Mesendoderm (in vitro differentiated cells): ENCODE measurements around the gene TKT. TPM values are rescaled to one million over a fixed set of nuclear protein-coding genes. Genes with fewer than 3 reads are reported as not detected.
A peak's percentile ranks its signal among the peaks of the same experiment; 100 is the strongest.
"Not testable (repeated sequence)": the region's sequence is repeated elsewhere in the genome, so short reads cannot be mapped to it uniquely, and the experiment has no call there.

Source experiments
- DNase-seq: peaks from one replicate; pipeline ENCODE4 v3.0.0; 2013
- H2AK5ac ChIP-seq: 2 replicates; pipeline ENCODE4 v1.6.1; 2013; ENCODE audit warnings: low read length, inconsistent platforms
- H2BK120ac ChIP-seq: 2 replicates; pipeline ENCODE4 v1.6.1; 2013; ENCODE audit warnings: low read depth, mild to moderate bottlenecking, low read length, moderate library complexity, mixed read lengths
- H2BK15ac ChIP-seq: replicated peaks from 2 replicates; pipeline ENCODE4 v1.6.1; 2013; ENCODE audit warnings: low read depth, mild to moderate bottlenecking, moderate library complexity
- H2BK5ac ChIP-seq: 2 replicates; pipeline ENCODE4 v1.6.1; 2013; ENCODE audit warnings: low read length, inconsistent platforms
- H3K18ac ChIP-seq: 2 replicates; pipeline ENCODE4 v1.6.1; 2013; ENCODE audit warnings: mild to moderate bottlenecking, low read length, mixed read lengths
- H3K23ac ChIP-seq: one replicate; pipeline ENCODE4 v1.6.1; 2013; ENCODE audit warnings: low read length
- H3K27ac ChIP-seq: 2 replicates; pipeline ENCODE4 v1.5.1; 2013; ENCODE audit warnings: low read depth, mild to moderate bottlenecking, inconsistent platforms, low read length, moderate library complexity
- H3K27me3 ChIP-seq: 2 replicates; pipeline ENCODE4 v1.6.1; 2013; ENCODE audit warnings: low read length, control low read depth, mild to moderate bottlenecking, inconsistent platforms; ENCODE audit not compliant: insufficient read depth, poor library complexity
- H3K36me3 ChIP-seq: 2 replicates; pipeline ENCODE4 v1.6.1; 2013; ENCODE audit warnings: low read length, inconsistent platforms; ENCODE audit not compliant: control insufficient read depth, insufficient read depth
- H3K4ac ChIP-seq: one replicate; pipeline ENCODE4 v1.6.1; 2013; ENCODE audit warnings: low read depth, mild to moderate bottlenecking, low read length, moderate library complexity
- H3K4me1 ChIP-seq: 2 replicates; pipeline ENCODE4 v1.6.1; 2013; ENCODE audit warnings: low read depth, low read length, inconsistent platforms; ENCODE audit not compliant: control insufficient read depth
- H3K4me2 ChIP-seq: 2 replicates; pipeline ENCODE4 v1.6.1; 2013; ENCODE audit warnings: low read length
- H3K4me3 ChIP-seq: 2 replicates; pipeline ENCODE4 v1.5.1; 2013; ENCODE audit warnings: mild to moderate bottlenecking, low read length
- H3K56ac ChIP-seq: one replicate; pipeline ENCODE4 v1.6.1; 2013; ENCODE audit warnings: low read length
- H3K79me1 ChIP-seq: 2 replicates; pipeline ENCODE4 v1.6.1; 2013; ENCODE audit warnings: low read length, inconsistent platforms
- H3K79me2 ChIP-seq: 2 replicates; pipeline ENCODE4 v1.6.1; 2013; ENCODE audit warnings: mild to moderate bottlenecking, low read length; ENCODE audit not compliant: control insufficient read depth, insufficient read depth
- H3K9ac ChIP-seq: 2 replicates; pipeline ENCODE4 v1.6.1; 2013; ENCODE audit warnings: low read length, inconsistent platforms
- H4K5ac ChIP-seq: one replicate; pipeline ENCODE4 v1.6.1; 2013; ENCODE audit warnings: low read length
- H4K8ac ChIP-seq: one replicate; pipeline ENCODE4 v1.6.1; 2013; ENCODE audit warnings: low read depth, mild to moderate bottlenecking, control low read depth, low read length, moderate library complexity
- whole genome bisulfite sequencing: extraction: QIAGEN DNeasy Blood & Tissue Kit; methylation state at CpG from one replicate; pipeline ENCODE4 v1.1.7; 2013; ENCODE audit warnings: low lambda C conversion rate, missing lambda C conversion rate; ENCODE audit not compliant: insufficient coverage; ENCODE audit errors: extremely low coverage; 5-methylcytosine and 5-hydroxymethylcytosine counted together
- polyA plus RNA-seq, 2 experiments: library from polyadenylated mRNA; stranded (reverse); fragments of 200-250 nt; gene quantifications; one replicate each; pipeline ENCODE4 v1.2.3, GENCODE V29; 2013

TKT gene
- 502 TPM for polyA plus RNA-seq (2013, experiment 1 of 2)
- polyA plus RNA-seq (2013, experiment 2 of 2) = 522 TPM

DNA sequence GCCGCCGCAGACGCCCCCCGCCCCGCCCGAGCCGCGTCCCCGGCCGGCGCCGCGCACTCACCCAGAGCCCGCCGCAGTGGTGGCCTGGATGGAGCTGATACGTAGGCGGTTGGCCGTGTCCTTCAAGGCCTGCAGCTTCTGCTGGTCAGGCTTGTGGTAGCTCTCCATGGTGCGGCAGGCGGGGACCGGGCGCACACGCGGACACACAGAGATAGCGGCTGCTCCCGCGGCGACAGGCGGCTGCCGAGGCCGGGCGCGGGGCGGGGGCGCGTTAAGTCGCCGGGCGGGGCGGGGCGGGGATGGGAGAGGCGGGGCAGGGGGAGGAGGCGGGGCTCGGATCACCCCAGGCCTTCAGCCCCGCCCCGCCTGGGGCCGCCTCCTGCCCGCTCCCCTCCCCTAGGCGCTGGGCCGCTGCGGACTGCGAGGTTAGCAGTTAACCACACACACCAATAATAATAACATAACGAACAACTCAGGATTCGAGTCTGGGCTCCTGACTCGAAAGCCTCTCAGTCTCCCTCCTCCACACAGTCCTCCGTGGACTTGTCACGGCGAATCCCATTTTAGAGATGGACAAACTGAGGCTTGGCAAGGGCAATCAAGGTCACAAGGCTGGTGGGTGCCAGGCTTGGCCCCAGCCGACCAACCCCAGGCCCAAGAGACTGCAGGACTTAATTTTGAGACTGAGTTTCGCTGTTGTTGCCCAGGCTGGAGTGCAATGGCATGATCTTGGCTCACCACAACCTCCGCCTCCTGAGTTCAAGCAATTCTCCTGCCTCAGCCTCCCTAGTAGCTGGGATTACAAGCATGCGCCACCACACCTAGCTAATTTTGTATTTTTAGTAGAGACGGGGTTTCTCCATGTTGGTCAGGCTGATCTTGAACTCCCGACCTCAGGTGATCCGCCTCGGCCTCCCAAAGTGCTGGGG lies at the start of gene TKT:
Gene TKT (minus strand): TSS at position 248 of the 929 bp plus-strand sequence. CDS start 80 bp downstream, at position 168.
- Histone ChIP-seq H2AK5ac (no peak within 1 kb of the TSS), H3K27me3 (no peaks in the 10 kb centered on the region), H3K36me3 (no peaks in the 10 kb centered on the region), H4K8ac (no peak within 1 kb of the TSS), H2BK5ac (peak within 1 kb of the TSS; percentile 78), H3K23ac (no peak within 1 kb of the TSS), H3K4ac (peak within 1 kb of the TSS; percentile 85), H2BK15ac (no peak within 1 kb of the TSS), H3K56ac (peak within 1 kb of the TSS; percentile 98), H3K18ac (peak within 1 kb of the TSS; percentile 77), H3K4me1 (peaks cover 20% of the 10 kb centered on the region), H4K5ac (no peak within 1 kb of the TSS), H3K79me1 (no peaks in the 10 kb centered on the region), H3K79me2 (peaks cover 47% of the 10 kb centered on the region), H3K27ac (peak within 1 kb of the TSS; percentile 84), H3K4me3 (peak within 1 kb of the TSS; percentile 96), H3K9ac (peak within 1 kb of the TSS; percentile 97), H3K4me2 (peak within 1 kb of the TSS; percentile 29), H2BK120ac (no peak within 1 kb of the TSS)
- peak; percentile 96 for DNase-seq
- no CpG with 5 or more reads among the region's 66 CpGs for WGBS

DNA sequence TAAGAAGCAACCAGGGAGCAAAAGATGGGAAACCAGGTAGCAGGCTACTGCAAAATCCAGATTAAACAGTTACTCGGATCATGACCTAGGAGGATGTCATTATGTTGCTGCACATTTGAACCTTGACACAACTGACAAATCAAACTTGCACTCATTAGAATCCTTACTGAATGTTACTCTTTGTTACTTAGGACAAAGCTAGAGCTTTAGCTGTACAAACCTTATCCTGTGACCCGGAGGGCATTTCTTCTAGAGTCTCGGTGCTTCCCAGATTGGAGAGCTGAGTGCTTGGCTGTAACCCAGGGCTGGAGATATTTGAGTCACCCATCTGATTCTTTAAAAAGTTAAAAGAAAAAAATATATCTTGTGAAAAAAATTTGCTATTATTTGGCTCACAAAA lies 48.1 kb upstream of the TKT start:
- H3K4me1 ChIP-seq = no peaks in the 10 kb centered on the region
- H3K18ac ChIP-seq = no peak overlapping the region
- H3K4me3 ChIP-seq = no peak overlapping the region
- no peak overlapping the region for H3K23ac ChIP-seq
- no peak overlapping the region for H2BK120ac ChIP-seq
- no peak overlapping the region for H2AK5ac ChIP-seq
- no peaks in the 10 kb centered on the region for H3K79me2 ChIP-seq
- H3K4me2 ChIP-seq = no peak overlapping the region
- no CpG with 5 or more reads among the region's 3 CpGs for WGBS
- H3K27me3 ChIP-seq = no peaks in the 10 kb centered on the region
- H4K8ac ChIP-seq = no peak overlapping the region
- no peak overlapping the region for H3K9ac ChIP-seq
- H2BK5ac ChIP-seq = no peak overlapping the region
- DNase-seq = no peak
- no peak overlapping the region for H2BK15ac ChIP-seq
- no peak overlapping the region for H3K4ac ChIP-seq
- no peak overlapping the region for H4K5ac ChIP-seq
- peaks cover 2% of the 10 kb centered on the region for H3K36me3 ChIP-seq
- H3K79me1 ChIP-seq = no peaks in the 10 kb centered on the region
- no peak overlapping the region for H3K27ac ChIP-seq
- H3K56ac ChIP-seq = no peak overlapping the region

- Histone ChIP-seq H3K4me2 (no peak overlapping the region), H4K5ac (no peak overlapping the region), H3K27ac (no peak overlapping the region), H3K18ac (no peak overlapping the region), H3K56ac (no peak overlapping the region), H2AK5ac (no peak overlapping the region), H4K8ac (no peak overlapping the region), H3K4me3 (no peak overlapping the region), H3K79me2 (no peaks in the 10 kb centered on the region), H3K27me3 (no peaks in the 10 kb centered on the region), H3K4ac (no peak overlapping the region), H2BK120ac (no peak overlapping the region), H3K79me1 (no peaks in the 10 kb centered on the region), H3K23ac (no peak overlapping the region), H3K4me1 (no peaks in the 10 kb centered on the region), H3K36me3 (peaks cover 2% of the 10 kb centered on the region), H2BK5ac (no peak overlapping the region), H3K9ac (no peak overlapping the region), H2BK15ac (no peak overlapping the region)
- DNase-seq = no peak
- WGBS = no CpG with 5 or more reads among the region's 3 CpGs
These were observed 47.7 kb upstream of the TKT start for GRCh38 chr3:53303549-53303948.

GRCh38 chr3:53300826-53301225 lies 45.0 kb upstream of the TKT start:
- Histone ChIP-seq H2AK5ac (no peak overlapping the region), H3K27me3 (no peaks in the 10 kb centered on the region), H2BK5ac (no peak overlapping the region), H3K79me2 (no peaks in the 10 kb centered on the region), H3K56ac (no peak overlapping the region), H3K27ac (no peak overlapping the region), H3K23ac (no peak overlapping the region), H3K36me3 (peaks cover 2% of the 10 kb centered on the region), H4K8ac (no peak overlapping the region), H3K79me1 (no peaks in the 10 kb centered on the region), H2BK120ac (no peak overlapping the region), H3K4me2 (no peak overlapping the region), H3K9ac (no peak overlapping the region), H4K5ac (no peak overlapping the region), H2BK15ac (no peak overlapping the region), H3K4me3 (no peak overlapping the region), H3K4me1 (no peaks in the 10 kb centered on the region), H3K18ac (no peak overlapping the region), H3K4ac (no peak overlapping the region)
- no CpG with 5 or more reads among the region's 3 CpGs for WGBS
- DNase-seq = no peak

DNA sequence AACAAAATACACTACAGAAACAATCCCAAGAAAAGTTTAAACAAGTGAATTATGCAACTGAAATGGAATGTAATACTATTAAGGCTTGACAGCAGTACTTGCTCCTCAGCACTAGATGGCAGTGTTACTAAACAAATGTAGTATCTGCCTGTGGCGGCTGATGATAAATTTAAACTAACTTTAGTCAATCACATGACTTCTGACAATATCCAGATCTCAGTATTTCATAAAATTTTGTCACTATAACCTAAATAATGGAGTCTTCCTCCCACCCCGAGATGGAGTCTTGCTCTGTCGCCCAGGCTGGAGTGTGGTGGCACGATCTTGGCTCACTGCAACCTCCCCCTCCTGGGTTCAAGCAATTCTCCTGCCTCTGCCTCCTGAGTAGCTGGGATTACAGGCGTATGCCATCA lies 43.8 kb upstream of the TKT start:
- H3K36me3 ChIP-seq, H3K18ac ChIP-seq, H3K79me1 ChIP-seq, H3K56ac ChIP-seq, H3K9ac ChIP-seq, H3K27me3 ChIP-seq, H2AK5ac ChIP-seq, H2BK5ac ChIP-seq, H4K8ac ChIP-seq, H3K4me1 ChIP-seq, H3K23ac ChIP-seq, H3K4me3 ChIP-seq, H2BK15ac ChIP-seq, H2BK120ac ChIP-seq, H4K5ac ChIP-seq, H3K79me2 ChIP-seq, H3K4me2 ChIP-seq, H3K27ac ChIP-seq, H3K4ac ChIP-seq: not testable (repeated sequence)
- no CpG with 5 or more reads among the region's 5 CpGs for WGBS
- DNase-seq = peak; percentile 52
